DND-41 (cell line): Measurements from ENCODE around the gene DUSP15.

ENCODE experiments used
- ATAC-seq: fragments of 200-7000 bp; cut with Tn5 transposase; 3 replicates; pipeline ENCODE4 v1.9.1; 2021; ENCODE audit warnings: low read depth; ENCODE audit not compliant: insufficient read depth
- DNase-seq: peaks from one replicate; pipeline ENCODE4 v3.0.0-alpha.2; 2020
- H2AFZ ChIP-seq: 2 replicates; pipeline ENCODE4 v1.6.0; 2012; ENCODE audit warnings: low read depth, low read length
- H3K27ac ChIP-seq: 2 replicates; pipeline ENCODE4 v1.5.1; 2012; ENCODE audit warnings: low read length, inconsistent platforms
- H3K27me3 ChIP-seq: fragments of 200-600 bp; sonication (generic); 2 replicates; pipeline ENCODE4 v1.6.0; 2012; ENCODE audit warnings: low read length, mild to moderate bottlenecking, inconsistent platforms; ENCODE audit not compliant: insufficient read depth, poor library complexity
- H3K36me3 ChIP-seq: 2 replicates; pipeline ENCODE4 v1.5.1; 2012; ENCODE audit warnings: low read length, inconsistent platforms; ENCODE audit not compliant: insufficient read depth
- H3K4me1 ChIP-seq: 2 replicates; pipeline ENCODE4 v1.5.1; 2012; ENCODE audit warnings: mild to moderate bottlenecking, low read length; ENCODE audit not compliant: insufficient read depth
- H3K4me2 ChIP-seq: 2 replicates; pipeline ENCODE4 v1.6.0; 2012; ENCODE audit warnings: mild to moderate bottlenecking, moderate library complexity, low read length, inconsistent platforms; ENCODE audit not compliant: insufficient read depth
- H3K4me3 ChIP-seq, 2 experiments: fragments of 200-600 bp in 1 of 2; shearing (Covaris generic) in 1 of 2; 2 replicates each; pipeline ENCODE4 v1.5.1; 2012 to 2016; ENCODE audit warnings: inconsistent platforms in 2 of 2, low read length in 2 of 2, mild to moderate bottlenecking in 2 of 2, low read depth in 1 of 2, moderate library complexity in 1 of 2
- H3K79me2 ChIP-seq: 2 replicates; pipeline ENCODE4 v1.6.0; 2012; ENCODE audit warnings: low read length, inconsistent platforms; ENCODE audit not compliant: insufficient read depth
- H3K9ac ChIP-seq: 2 replicates; pipeline ENCODE4 v1.6.0; 2012; ENCODE audit warnings: low read depth, mild to moderate bottlenecking, inconsistent platforms, low read length, moderate library complexity
- H3K9me3 ChIP-seq: 2 replicates; pipeline ENCODE4 v1.5.1; 2012; ENCODE audit warnings: low read length, moderate library complexity, mild to moderate bottlenecking, inconsistent platforms; ENCODE audit not compliant: insufficient read depth, severe bottlenecking
- H4K20me1 ChIP-seq: 2 replicates; pipeline ENCODE4 v1.6.0; 2012; ENCODE audit warnings: low read length; ENCODE audit not compliant: insufficient read depth
- CTCF ChIP-seq: IDR thresholded peaks from 2 replicates; pipeline ENCODE4 v1.5.1; 2012; ENCODE audit warnings: borderline replicate concordance, low read length, moderate library complexity, mild to moderate bottlenecking; ENCODE audit not compliant: poor library complexity, severe bottlenecking; ENCODE audit errors: extremely low read depth
- EZH2 ChIP-seq: IDR thresholded peaks from 3 replicates; pipeline ENCODE4 v1.6.1; 2012; ENCODE audit warnings: borderline replicate concordance, low read depth, mild to moderate bottlenecking, moderate library complexity, low read length, inconsistent platforms; ENCODE audit not compliant: severe bottlenecking

The DUSP15 gene

DNA sequence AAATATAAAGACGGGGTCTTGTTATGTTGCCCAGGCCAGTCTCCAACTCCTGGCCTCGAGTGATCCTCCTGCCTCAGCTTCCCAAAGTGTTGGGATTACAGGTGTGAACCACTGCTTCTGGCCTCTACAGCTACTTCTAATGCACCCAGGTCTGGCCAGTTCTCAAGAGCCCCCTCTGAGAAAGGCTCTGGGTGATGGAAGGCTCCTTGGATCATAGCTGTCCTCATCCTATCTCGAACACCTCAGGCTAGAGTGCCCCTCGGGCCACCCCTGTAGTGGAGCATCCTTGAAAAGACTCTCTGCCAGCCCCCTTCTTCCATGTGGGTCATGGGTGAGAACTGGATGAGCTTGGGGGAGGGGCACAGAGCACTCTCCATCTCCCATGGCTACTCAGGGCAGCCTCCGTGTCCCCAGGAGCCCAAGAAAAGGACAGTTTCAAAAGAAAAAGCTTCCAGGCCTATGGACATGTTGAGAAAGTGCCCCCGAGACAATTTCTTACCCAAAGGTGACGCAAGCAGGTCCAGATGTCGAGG lies 51.9 kb downstream of the DUSP15 start:
- H3K27ac ChIP-seq: no peak overlapping the region
- H2AFZ ChIP-seq: no peak overlapping the region
- ATAC-seq (no peak), DNase-seq (no peak)
- no peaks in the 10 kb centered on the region for H3K79me2 ChIP-seq
- H4K20me1 ChIP-seq: no peaks in the 10 kb centered on the region
- H3K4me3 ChIP-seq: no peak overlapping the region
- no peaks in the 10 kb centered on the region for H3K36me3 ChIP-seq
- no peaks in the 10 kb centered on the region for H3K9me3 ChIP-seq
- H3K27me3 ChIP-seq: no peaks in the 10 kb centered on the region
- H3K9ac ChIP-seq: no peak overlapping the region
- no peak overlapping the region for H3K4me2 ChIP-seq
- H3K4me1 ChIP-seq: peaks cover 9% of the 10 kb centered on the region
- TF ChIP-seq EZH2 (no peak), CTCF (no peak)

DNA sequence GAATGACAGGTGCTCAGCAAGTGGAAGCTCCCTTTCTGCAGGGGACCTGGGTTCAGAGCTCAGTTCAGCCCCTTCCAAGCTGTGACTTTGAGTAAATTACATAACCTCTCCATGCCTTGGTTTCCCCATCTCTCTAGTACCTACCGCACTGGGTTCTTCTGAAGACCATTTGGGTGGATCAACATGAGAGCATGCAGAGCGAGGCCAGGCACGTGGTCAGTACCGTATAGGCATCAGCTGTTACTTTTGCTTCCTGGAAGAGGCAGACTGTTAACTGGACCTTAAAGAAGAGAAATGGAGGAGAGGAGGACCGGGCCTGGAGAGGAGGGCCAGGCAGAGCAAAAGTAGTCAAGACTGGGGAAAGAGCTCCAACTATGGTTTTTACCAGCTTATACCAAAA lies 52.9 kb downstream of the DUSP15 start:
- H3K9ac ChIP-seq: no peak overlapping the region
- no peak overlapping the region for H3K4me2 ChIP-seq
- H3K27me3 ChIP-seq: no peaks in the 10 kb centered on the region
- H3K79me2 ChIP-seq: no peaks in the 10 kb centered on the region
- H4K20me1 ChIP-seq: no peaks in the 10 kb centered on the region
- ATAC-seq (no peak), DNase-seq (no peak)
- H3K36me3 ChIP-seq: no peaks in the 10 kb centered on the region
- TF ChIP-seq EZH2 (no peak), CTCF (no peak)
- no peaks in the 10 kb centered on the region for H3K9me3 ChIP-seq
- H3K27ac ChIP-seq: no peak overlapping the region
- no peak overlapping the region for H3K4me3 ChIP-seq
- no peak overlapping the region for H2AFZ ChIP-seq
- peaks cover 3% of the 10 kb centered on the region for H3K4me1 ChIP-seq

GRCh38 chr20:31816221-31816620 lies 54.1 kb downstream of the DUSP15 start:
- Histone ChIP-seq H3K9ac (no peak overlapping the region), H3K4me3 (no peak overlapping the region), H4K20me1 (no peaks in the 10 kb centered on the region), H3K27ac (no peak overlapping the region), H3K27me3 (no peaks in the 10 kb centered on the region), H3K9me3 (no peaks in the 10 kb centered on the region), H2AFZ (no peak overlapping the region), H3K4me2 (no peak overlapping the region), H3K79me2 (no peaks in the 10 kb centered on the region), H3K36me3 (no peaks in the 10 kb centered on the region), H3K4me1 (no peaks in the 10 kb centered on the region)
- ATAC-seq (no peak), DNase-seq (no peak)
- TF ChIP-seq CTCF: no peak
- no peak for TF ChIP-seq EZH2
